Measurements from ENCODE around the gene VPS4A.

The VPS4A gene

GRCh38 chr16:69318177-69318910 lies 7.2 kb downstream of the VPS4A start:
- Mint-ChIP-seq H3K27ac (peak overlapping the region in 1 of 2 donors; percentile 84), H3K9me3 (no peaks in the 10 kb centered on the region), H3K4me3 (no peak overlapping the region), H3K27me3 (no peaks in the 10 kb centered on the region), H3K4me1 (peaks cover 39% of the 10 kb centered on the region)
- ATAC-seq (no peak), DNase-seq (no peak)

- ATAC-seq (no peak), DNase-seq (no peak)
- no peak overlapping the region for H3K27ac Mint-ChIP-seq
- H3K4me1 Mint-ChIP-seq = peaks cover 39% of the 10 kb centered on the region
- H3K27me3 Mint-ChIP-seq = no peaks in the 10 kb centered on the region
- no peak overlapping the region for H3K4me3 Mint-ChIP-seq
- no peaks in the 10 kb centered on the region for H3K9me3 Mint-ChIP-seq
Observed at GRCh38 chr16:69318911-69319289, 7.8 kb downstream of the VPS4A start.

GRCh38 chr16:69319381-69319780 lies 8.2 kb downstream of the VPS4A start:
- no peak overlapping the region for H3K4me3 Mint-ChIP-seq
- H3K9me3 Mint-ChIP-seq = no peaks in the 10 kb centered on the region
- DNase-seq = no peak
- peaks cover 39% of the 10 kb centered on the region for H3K4me1 Mint-ChIP-seq
- ATAC-seq = no peak
- H3K27ac Mint-ChIP-seq = peak overlapping the region in 1 of 2 donors; percentile 87
- no peaks in the 10 kb centered on the region for H3K27me3 Mint-ChIP-seq

GRCh38 chr16:69319826-69320739 lies 8.9 kb downstream of the VPS4A start:
- no peaks in the 10 kb centered on the region for H3K9me3 Mint-ChIP-seq
- H3K27me3 Mint-ChIP-seq = no peaks in the 10 kb centered on the region
- H3K27ac Mint-ChIP-seq = peak overlapping the region in 1 of 2 donors; percentile 87
- no peak for ATAC-seq
- DNase-seq = no peak
- H3K4me1 Mint-ChIP-seq = peaks cover 44% of the 10 kb centered on the region
- H3K4me3 Mint-ChIP-seq = no peak overlapping the region

- Mint-ChIP-seq H3K27ac (peak overlapping the region in 1 of 2 donors; percentile 94), H3K4me1 (peaks cover 50% of the 10 kb centered on the region), H3K4me3 (no peak overlapping the region), H3K27me3 (no peaks in the 10 kb centered on the region), H3K9me3 (no peaks in the 10 kb centered on the region)
- ATAC-seq (no peak), DNase-seq (no peak)
Observed at GRCh38 chr16:69320740-69321073, 9.6 kb downstream of the VPS4A start.

- H3K27ac Mint-ChIP-seq = peak overlapping the region in 1 of 2 donors; percentile 94
- peaks cover 50% of the 10 kb centered on the region for H3K4me1 Mint-ChIP-seq
- H3K9me3 Mint-ChIP-seq = no peaks in the 10 kb centered on the region
- DNase-seq (no peak), ATAC-seq (no peak)
- no peaks in the 10 kb centered on the region for H3K27me3 Mint-ChIP-seq
- H3K4me3 Mint-ChIP-seq = no peak overlapping the region
Observed at GRCh38 chr16:69321080-69321479, 9.9 kb downstream of the VPS4A start.

GRCh38 chr16:69322343-69322742 lies 11.2 kb downstream of the VPS4A start:
- H3K9me3 Mint-ChIP-seq = no peaks in the 10 kb centered on the region
- ATAC-seq (no peak), DNase-seq (no peak)
- peaks cover 55% of the 10 kb centered on the region for H3K4me1 Mint-ChIP-seq
- peak overlapping the region in 1 of 2 donors; percentile 5 for H3K27ac Mint-ChIP-seq
- H3K27me3 Mint-ChIP-seq = no peaks in the 10 kb centered on the region
- no peak overlapping the region for H3K4me3 Mint-ChIP-seq

- ATAC-seq (no peak), DNase-seq (no peak)
- no peaks in the 10 kb centered on the region for H3K27me3 Mint-ChIP-seq
- H3K27ac Mint-ChIP-seq = peak overlapping the region in 1 of 2 donors; percentile 84
- H3K4me1 Mint-ChIP-seq = peaks cover 62% of the 10 kb centered on the region
- no peaks in the 10 kb centered on the region for H3K9me3 Mint-ChIP-seq
- no peak overlapping the region for H3K4me3 Mint-ChIP-seq
Observed at GRCh38 chr16:69323415-69323814, 12.3 kb downstream of the VPS4A start.

- Mint-ChIP-seq H3K27me3 (no peaks in the 10 kb centered on the region), H3K4me3 (no peak overlapping the region), H3K9me3 (no peaks in the 10 kb centered on the region), H3K4me1 (peaks cover 68% of the 10 kb centered on the region), H3K27ac (peak overlapping the region in 1 of 2 donors; percentile 81)
- DNase-seq (no peak), ATAC-seq (no peak)
Observed at GRCh38 chr16:69324013-69324531, 12.9 kb downstream of the VPS4A start.

- DNase-seq (no peak), ATAC-seq (no peak)
- Mint-ChIP-seq H3K4me3 (no peak overlapping the region), H3K27me3 (no peaks in the 10 kb centered on the region), H3K27ac (peak overlapping the region; percentile 89 to 90), H3K9me3 (no peaks in the 10 kb centered on the region), H3K4me1 (peaks cover 75% of the 10 kb centered on the region)
Observed at GRCh38 chr16:69324585-69325253, 13.6 kb downstream of the VPS4A start.

GRCh38 chr16:69325784-69326171 lies 14.6 kb downstream of the VPS4A start:
- no peak for DNase-seq
- Mint-ChIP-seq H3K27me3 (no peaks in the 10 kb centered on the region), H3K4me3 (peak overlapping the region; percentile 54 to 64), H3K9me3 (no peaks in the 10 kb centered on the region), H3K27ac (peak overlapping the region; percentile 74 to 93), H3K4me1 (peaks cover 78% of the 10 kb centered on the region)
- no peak for ATAC-seq

GRCh38 chr16:69326172-69326873 lies 15.2 kb downstream of the VPS4A start:
- peak overlapping the region; percentile 54 to 64 for H3K4me3 Mint-ChIP-seq
- no peaks in the 10 kb centered on the region for H3K27me3 Mint-ChIP-seq
- no peaks in the 10 kb centered on the region for H3K9me3 Mint-ChIP-seq
- ATAC-seq (no peak), DNase-seq (no peak)
- H3K27ac Mint-ChIP-seq = peak overlapping the region; percentile 74 to 93
- H3K4me1 Mint-ChIP-seq = peaks cover 82% of the 10 kb centered on the region

GRCh38 chr16:69327585-69328310 lies 16.6 kb downstream of the VPS4A start:
- peaks cover 85% of the 10 kb centered on the region for H3K4me1 Mint-ChIP-seq
- peak overlapping the region; percentile 87 to 94 for H3K4me3 Mint-ChIP-seq
- no peaks in the 10 kb centered on the region for H3K9me3 Mint-ChIP-seq
- DNase-seq = no peak
- no peak for ATAC-seq
- H3K27ac Mint-ChIP-seq = peak overlapping the region in 1 of 2 donors; percentile 52
- no peaks in the 10 kb centered on the region for H3K27me3 Mint-ChIP-seq

- no peaks in the 10 kb centered on the region for H3K9me3 Mint-ChIP-seq
- DNase-seq (no peak), ATAC-seq (no peak)
- H3K4me1 Mint-ChIP-seq = peaks cover 77% of the 10 kb centered on the region
- peak overlapping the region; percentile 46 to 63 for H3K27ac Mint-ChIP-seq
- no peaks in the 10 kb centered on the region for H3K27me3 Mint-ChIP-seq
- peak overlapping the region; percentile 87 to 94 for H3K4me3 Mint-ChIP-seq
Observed at GRCh38 chr16:69328854-69329316, 17.7 kb downstream of the VPS4A start.
